ENCODE measurements around the gene ZFP36L1. TPM values are rescaled to one million over a fixed set of nuclear protein-coding genes. Genes with fewer than 3 reads are reported as not detected.

ZFP36L1 gene
- total and polyA plus RNA-seq, 9 donors = 50.6 to 241 (median 175) TPM

GRCh38 chr14:68784978-68785533, 7.8 kb downstream of the ZFP36L1 start:
- H3K4me1 ChIP-seq (ENCODE audit: control insufficient read depth, insufficient read depth, low read length) = peaks cover 50% of the 10 kb centered on the region
- no peaks in the 10 kb centered on the region for H3K9me3 ChIP-seq (replicated peaks; ENCODE audit: control insufficient read depth, low read depth, low read length)
- 76% methylated on average over 3 of the region's 6 CpGs for WGBS (ENCODE audit: insufficient coverage)
- no peaks in the 10 kb centered on the region for H3K27me3 ChIP-seq (ENCODE audit: control insufficient read depth, insufficient read depth, low read length)
- H3K4me3 ChIP-seq (ENCODE audit: low read length) = no peak overlapping the region
- H3K27ac ChIP-seq (ENCODE audit: low read length) = no peak overlapping the region
- H3K36me3 ChIP-seq (ENCODE audit: control insufficient read depth, insufficient read depth, low read length) = peaks cover 36% of the 10 kb centered on the region
- no peak for DNase-seq

- H3K9me3 ChIP-seq (replicated peaks; ENCODE audit: control insufficient read depth, low read depth, low read length) = no peaks in the 10 kb centered on the region
- H3K4me1 ChIP-seq (ENCODE audit: control insufficient read depth, insufficient read depth, low read length) = peaks cover 48% of the 10 kb centered on the region
- 100% methylated on average over 1 of the region's 5 CpGs for WGBS (ENCODE audit: insufficient coverage)
- H3K27me3 ChIP-seq (ENCODE audit: control insufficient read depth, insufficient read depth, low read length) = no peaks in the 10 kb centered on the region
- no peak overlapping the region for H3K4me3 ChIP-seq (ENCODE audit: low read length)
- DNase-seq = peak; percentile 60
- peaks cover 29% of the 10 kb centered on the region for H3K36me3 ChIP-seq (ENCODE audit: control insufficient read depth, insufficient read depth, low read length)
- no peak overlapping the region for H3K27ac ChIP-seq (ENCODE audit: low read length)
Measured at GRCh38 chr14:68784226-68784910, 8.5 kb downstream of the ZFP36L1 start.

GRCh38 chr14:68783408-68784225, 9.2 kb downstream of the ZFP36L1 start:
- Histone ChIP-seq H3K27me3 (ENCODE audit: control insufficient read depth, insufficient read depth, low read length) (no peaks in the 10 kb centered on the region), H3K36me3 (ENCODE audit: control insufficient read depth, insufficient read depth, low read length) (peaks cover 23% of the 10 kb centered on the region), H3K27ac (ENCODE audit: low read length) (no peak overlapping the region), H3K4me1 (ENCODE audit: control insufficient read depth, insufficient read depth, low read length) (peaks cover 43% of the 10 kb centered on the region), H3K4me3 (ENCODE audit: low read length) (no peak overlapping the region), H3K9me3 (replicated peaks; ENCODE audit: control insufficient read depth, low read depth, low read length) (no peaks in the 10 kb centered on the region)
- DNase-seq = no peak
- WGBS (ENCODE audit: insufficient coverage) = 100% methylated on average over 2 of the region's 3 CpGs

- Histone ChIP-seq H3K4me1 (ENCODE audit: control insufficient read depth, insufficient read depth, low read length) (peaks cover 42% of the 10 kb centered on the region), H3K36me3 (ENCODE audit: control insufficient read depth, insufficient read depth, low read length) (peaks cover 16% of the 10 kb centered on the region), H3K27me3 (ENCODE audit: control insufficient read depth, insufficient read depth, low read length) (no peaks in the 10 kb centered on the region), H3K9me3 (replicated peaks; ENCODE audit: control insufficient read depth, low read depth, low read length) (no peaks in the 10 kb centered on the region), H3K4me3 (ENCODE audit: low read length) (no peak overlapping the region), H3K27ac (ENCODE audit: low read length) (no peak overlapping the region)
- DNase-seq = no peak
- WGBS (ENCODE audit: insufficient coverage) = 88% methylated on average over 6 of the region's 10 CpGs
Measured at GRCh38 chr14:68782091-68782981, 10.5 kb downstream of the ZFP36L1 start.

- Histone ChIP-seq H3K4me3 (ENCODE audit: low read length) (no peak overlapping the region), H3K9me3 (replicated peaks; ENCODE audit: control insufficient read depth, low read depth, low read length) (no peaks in the 10 kb centered on the region), H3K27me3 (ENCODE audit: control insufficient read depth, insufficient read depth, low read length) (no peaks in the 10 kb centered on the region), H3K36me3 (ENCODE audit: control insufficient read depth, insufficient read depth, low read length) (peaks cover 7% of the 10 kb centered on the region), H3K27ac (ENCODE audit: low read length) (peak overlapping the region; percentile 63), H3K4me1 (ENCODE audit: control insufficient read depth, insufficient read depth, low read length) (peaks cover 33% of the 10 kb centered on the region)
- 72% methylated on average over 3 of the region's 14 CpGs for WGBS (ENCODE audit: insufficient coverage)
- DNase-seq = peak; percentile 39
Measured at GRCh38 chr14:68781161-68782021, 11.5 kb downstream of the ZFP36L1 start.

- Histone ChIP-seq H3K4me1 (ENCODE audit: control insufficient read depth, insufficient read depth, low read length) (peaks cover 31% of the 10 kb centered on the region), H3K27ac (ENCODE audit: low read length) (peak overlapping the region; percentile 63), H3K27me3 (ENCODE audit: control insufficient read depth, insufficient read depth, low read length) (no peaks in the 10 kb centered on the region), H3K9me3 (replicated peaks; ENCODE audit: control insufficient read depth, low read depth, low read length) (peaks cover 1% of the 10 kb centered on the region), H3K4me3 (ENCODE audit: low read length) (no peak overlapping the region), H3K36me3 (ENCODE audit: control insufficient read depth, insufficient read depth, low read length) (no peaks in the 10 kb centered on the region)
- DNase-seq = peak; percentile 92
- WGBS (ENCODE audit: insufficient coverage) = 0% methylated on average over 2 of the region's 7 CpGs
Measured at GRCh38 chr14:68780358-68781160, 12.3 kb downstream of the ZFP36L1 start.

GRCh38 chr14:68779761-68780323, 13.0 kb downstream of the ZFP36L1 start:
- H3K36me3 ChIP-seq (ENCODE audit: control insufficient read depth, insufficient read depth, low read length) = no peaks in the 10 kb centered on the region
- peak; percentile 55 for DNase-seq
- H3K27ac ChIP-seq (ENCODE audit: low read length) = peak overlapping the region; percentile 25
- peaks cover 4% of the 10 kb centered on the region for H3K9me3 ChIP-seq (replicated peaks; ENCODE audit: control insufficient read depth, low read depth, low read length)
- WGBS (ENCODE audit: insufficient coverage) = 68% methylated on average over 6 of the region's 9 CpGs
- peaks cover 29% of the 10 kb centered on the region for H3K4me1 ChIP-seq (ENCODE audit: control insufficient read depth, insufficient read depth, low read length)
- no peaks in the 10 kb centered on the region for H3K27me3 ChIP-seq (ENCODE audit: control insufficient read depth, insufficient read depth, low read length)
- H3K4me3 ChIP-seq (ENCODE audit: low read length) = no peak overlapping the region

GRCh38 chr14:68777644-68778043, 15.2 kb downstream of the ZFP36L1 start:
- Histone ChIP-seq H3K27me3 (ENCODE audit: control insufficient read depth, insufficient read depth, low read length) (no peaks in the 10 kb centered on the region), H3K4me1 (ENCODE audit: control insufficient read depth, insufficient read depth, low read length) (peaks cover 29% of the 10 kb centered on the region), H3K36me3 (ENCODE audit: control insufficient read depth, insufficient read depth, low read length) (no peaks in the 10 kb centered on the region), H3K9me3 (replicated peaks; ENCODE audit: control insufficient read depth, low read depth, low read length) (peaks cover 4% of the 10 kb centered on the region), H3K4me3 (ENCODE audit: low read length) (no peak overlapping the region), H3K27ac (ENCODE audit: low read length) (no peak overlapping the region)
- 100% methylated on average over 1 of the region's 1 CpG for WGBS (ENCODE audit: insufficient coverage)
- no peak for DNase-seq

Data from muscle of leg (tissue), 11 donors.